ENCODE results near the gene RLN1. TPM values are rescaled to one million over a fixed set of nuclear protein-coding genes. Genes with fewer than 3 reads are reported as not detected.
"Not testable (repeated sequence)": the region's sequence is repeated elsewhere in the genome, so short reads cannot be mapped to it uniquely, and the experiment has no call there.

RLN1 gene
- polyA plus RNA-seq (ENCODE audit: insufficient read length): 0.52 TPM
- long read RNA-seq, donor 1, partial matches to known transcripts: 0 of 1 reads
- long read RNA-seq, donor 1, other reads (novel, unspliced or antisense): 0 of 1 reads
- long read RNA-seq, donor 2, partial matches to known transcripts: 0 of 1 reads
- long read RNA-seq, donor 2, other reads (novel, unspliced or antisense): 0 of 1 reads
- long read RNA-seq, donor 3: 0 reads
- long read RNA-seq, donor 4: 0 reads
- long read RNA-seq, donor 5: 0 reads
- long read RNA-seq, donor 6, partial matches to known transcripts: 0 of 2 reads
- long read RNA-seq, donor 6, other reads (novel, unspliced or antisense): 0 of 2 reads
- long read RNA-seq, donor 7, partial matches to known transcripts: 0 of 1 reads
- long read RNA-seq, donor 7, other reads (novel, unspliced or antisense): 0 of 1 reads
- long read RNA-seq, donor 8: 0 reads

DNA sequence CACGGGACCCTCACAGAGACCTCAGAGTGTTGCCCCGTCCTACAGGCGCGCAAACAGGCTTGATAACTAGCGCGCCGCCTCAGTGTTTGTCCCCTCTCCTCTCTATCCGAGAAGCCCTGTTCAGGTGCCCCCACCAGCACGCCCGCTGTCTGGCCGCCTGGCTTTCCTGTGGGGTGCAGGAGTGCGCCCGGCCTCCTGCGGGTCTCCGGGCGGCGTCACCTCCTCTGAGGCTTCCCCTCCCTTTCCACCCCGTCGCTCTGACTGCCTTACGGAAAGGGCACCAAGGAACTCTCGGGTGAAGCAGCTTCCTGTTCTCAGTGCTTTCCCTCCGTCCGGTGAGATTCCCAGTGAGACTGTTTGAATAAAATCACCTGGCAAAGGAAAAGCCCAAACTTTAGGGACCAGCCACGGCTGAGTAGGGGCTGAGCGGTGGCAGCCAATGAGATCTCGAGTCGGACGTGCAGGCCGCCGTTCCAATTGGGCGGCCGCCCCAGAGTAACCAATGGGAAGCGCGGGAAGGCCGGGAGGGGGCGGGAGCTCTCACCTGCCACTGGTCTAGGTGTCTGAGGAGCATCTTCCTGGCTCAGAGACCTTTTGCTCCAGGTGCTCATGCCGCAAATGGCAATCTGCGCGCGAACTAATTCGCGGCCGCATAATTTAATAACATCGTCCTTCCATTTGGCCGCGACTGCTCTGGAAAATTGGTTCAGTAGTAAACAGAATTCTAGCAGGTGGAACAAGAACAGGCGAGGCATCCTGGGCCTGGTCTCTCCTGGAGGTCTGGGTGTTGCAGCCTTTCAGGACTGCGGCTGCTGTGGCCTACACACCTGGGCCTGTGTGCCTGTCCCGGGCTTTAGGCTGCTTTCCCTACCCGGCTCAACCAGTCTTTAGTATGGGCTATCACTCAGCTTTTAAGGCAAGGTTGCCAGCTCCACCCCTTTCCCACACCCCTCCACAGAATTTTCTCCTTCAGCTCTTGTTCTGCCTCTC lies at the start of gene RLN1:
TSS of gene RLN1 (minus strand) at position 885 of the 990 bp plus-strand sequence. CDS start at position 755, 130 bp downstream.
- peak; percentile 3 for DNase-seq

- DNase-seq: no peak
Observed at GRCh38 chr9:5389109-5389732, 49.5 kb upstream of the RLN1 start.

DNA sequence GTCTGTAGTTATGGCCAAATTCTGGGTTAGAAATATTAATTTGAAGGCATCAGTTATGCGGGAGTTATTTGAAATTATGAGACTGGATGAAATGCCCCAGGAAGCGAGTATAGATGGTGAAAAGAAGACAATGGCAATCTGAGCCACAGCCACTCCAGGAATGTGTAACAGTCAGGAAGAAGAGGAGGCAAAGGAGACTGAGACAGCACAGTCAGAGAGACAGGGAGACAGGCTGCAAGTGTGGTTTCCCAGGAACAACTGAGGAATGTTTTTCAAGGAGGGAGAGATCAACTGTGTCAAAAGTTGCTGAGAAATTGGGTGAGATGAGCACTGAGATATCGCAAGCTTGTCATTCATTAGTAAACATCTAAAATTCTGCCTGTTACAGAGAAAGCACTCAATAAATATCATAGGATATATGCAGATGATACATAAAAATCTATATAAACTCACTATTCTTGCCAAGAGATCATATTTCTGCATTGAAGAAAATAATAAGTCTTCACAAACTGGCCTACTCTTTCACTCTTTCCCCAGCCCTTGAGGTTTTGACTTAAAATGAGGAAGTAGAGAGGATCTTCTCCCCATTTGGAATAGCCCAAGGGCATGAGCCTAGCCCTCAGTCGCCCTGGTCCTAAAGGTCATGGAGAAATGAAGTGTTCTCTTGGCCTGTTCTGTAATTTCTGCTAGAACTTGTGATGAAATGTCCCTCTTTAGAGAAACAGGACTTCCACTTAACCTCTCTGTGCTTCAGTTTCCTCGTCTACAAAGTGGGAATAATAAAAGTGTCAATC lies 48.5 kb upstream of the RLN1 start:
- DNase-seq: no peak

GRCh38 chr9:5384436-5384835 lies 44.8 kb upstream of the RLN1 start:
- DNase-seq: no peak

DNA sequence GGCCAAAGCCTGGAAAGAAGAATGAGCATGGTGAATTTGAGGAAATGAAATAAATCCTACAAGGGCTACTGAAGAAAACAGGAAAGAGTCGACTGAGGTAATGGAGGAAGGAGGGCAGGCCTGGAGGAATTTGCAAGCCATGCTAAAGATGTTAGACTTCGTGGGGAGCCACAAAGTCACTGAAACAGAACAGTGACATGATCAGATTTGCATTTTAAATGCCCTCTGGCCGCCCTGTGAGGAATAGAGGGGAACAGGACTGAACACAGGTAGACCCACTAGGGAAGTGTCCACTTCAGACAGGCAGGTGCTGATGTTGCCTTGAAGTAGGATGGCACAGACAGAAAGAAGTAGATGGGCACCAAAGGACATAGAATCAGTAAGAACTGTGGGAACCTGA lies 42.8 kb upstream of the RLN1 start:
- DNase-seq: no peak

DNA sequence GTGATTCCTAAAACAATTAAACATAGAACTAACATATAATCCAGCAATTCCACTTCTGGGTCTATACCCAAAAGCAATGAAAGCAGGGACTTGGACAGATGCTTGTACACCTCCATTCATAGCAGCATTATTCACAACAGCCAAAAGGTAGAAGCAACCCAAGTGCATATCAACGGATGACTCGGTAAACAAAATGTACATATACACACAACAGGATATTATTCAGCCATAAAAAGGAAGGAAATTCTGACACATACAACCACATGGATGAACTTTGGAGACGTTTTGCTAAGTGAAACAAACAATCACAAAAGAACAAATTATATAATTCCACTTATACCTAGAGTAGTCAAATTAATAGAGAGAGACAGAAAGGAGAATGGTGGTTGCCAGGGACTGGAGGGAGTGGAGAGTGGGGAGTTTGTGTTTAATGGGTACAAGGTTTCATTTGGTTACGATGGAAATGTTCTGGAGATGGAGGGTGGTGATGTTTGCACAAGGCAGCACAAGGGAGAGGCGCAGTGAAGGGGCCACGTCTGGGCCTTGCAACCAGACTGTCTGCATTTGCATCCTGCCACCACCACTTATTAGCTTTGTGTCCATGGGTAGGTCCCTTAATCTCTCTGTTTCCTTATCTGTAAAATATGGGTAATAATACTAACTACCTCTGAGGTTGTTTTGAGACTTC lies 36.3 kb upstream of the RLN1 start:
- no peak for DNase-seq

DNA sequence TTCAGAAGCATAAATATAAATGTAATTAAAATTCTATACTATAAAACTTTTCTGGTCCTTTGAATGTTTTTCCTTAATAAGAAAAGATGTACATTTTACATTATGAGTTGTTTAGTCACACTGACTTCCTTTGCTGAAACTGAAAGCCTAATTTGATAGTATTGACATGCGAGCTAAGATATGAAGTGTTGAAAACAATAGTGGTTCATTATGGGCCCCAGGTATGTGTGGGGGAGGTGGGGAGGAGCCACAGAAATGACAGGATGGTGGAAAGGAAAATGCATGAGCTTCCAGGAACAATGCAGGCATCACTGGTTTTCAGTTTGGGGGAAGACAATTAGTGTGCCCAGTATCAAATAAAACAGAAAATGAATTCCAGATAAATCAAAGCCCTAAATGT lies 35.4 kb upstream of the RLN1 start:
- DNase-seq: no peak

- no peak for DNase-seq
Observed at GRCh38 chr9:5364294-5365024, 24.8 kb upstream of the RLN1 start.

DNA sequence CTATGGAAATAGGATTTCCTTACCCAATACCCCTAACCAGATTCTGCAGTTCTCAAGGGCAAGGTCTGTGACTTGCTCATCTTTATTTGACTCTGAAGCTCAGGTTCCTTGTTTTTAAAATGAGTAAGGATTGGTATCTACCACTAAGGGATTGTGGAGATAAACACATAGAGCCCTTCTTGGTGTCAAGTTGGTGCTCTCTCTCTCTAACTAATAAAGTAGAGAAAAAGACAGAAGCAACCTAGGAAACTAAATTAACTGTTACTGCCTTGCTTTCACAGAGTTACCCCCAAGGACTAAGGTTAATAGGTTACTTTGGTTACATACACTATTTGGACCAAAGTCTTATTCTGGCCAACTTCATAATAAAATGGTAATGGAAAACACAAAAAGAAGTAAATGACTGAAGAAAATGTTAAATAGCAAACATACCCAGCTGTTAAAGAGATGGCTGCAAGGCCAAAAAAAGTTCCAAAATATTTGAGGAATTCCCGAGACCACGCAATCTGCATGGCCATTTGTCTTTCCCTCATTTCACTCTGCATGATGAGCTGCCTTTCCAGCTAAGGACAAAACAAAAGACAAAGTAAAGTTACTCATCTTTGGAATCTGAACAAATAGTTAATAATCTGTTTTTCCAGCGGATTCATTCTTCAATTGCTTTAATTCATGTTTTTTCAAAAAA lies 21.8 kb upstream of the RLN1 start:
- DNase-seq: no peak

DNA sequence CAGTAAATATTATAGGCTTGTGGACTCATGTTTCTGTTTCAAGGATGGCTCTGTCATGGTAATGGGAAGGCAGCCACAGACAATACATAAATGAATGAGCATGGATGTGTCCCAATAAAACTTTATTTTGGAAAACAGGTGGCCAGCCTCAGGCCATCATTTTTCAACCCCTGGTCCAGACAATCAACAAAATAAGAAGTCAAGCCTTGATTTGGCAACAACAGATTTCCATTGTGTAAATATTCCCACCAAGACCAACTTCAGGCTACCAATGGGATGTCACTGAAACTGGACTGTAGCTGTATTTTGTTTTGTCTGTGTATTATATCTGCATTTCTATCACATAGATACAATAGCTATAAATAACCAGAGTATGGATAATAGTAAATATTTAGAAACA lies 20.7 kb upstream of the RLN1 start:
- no peak for DNase-seq

- no peak for DNase-seq
Observed at GRCh38 chr9:5357431-5358105, 17.9 kb upstream of the RLN1 start.

DNA sequence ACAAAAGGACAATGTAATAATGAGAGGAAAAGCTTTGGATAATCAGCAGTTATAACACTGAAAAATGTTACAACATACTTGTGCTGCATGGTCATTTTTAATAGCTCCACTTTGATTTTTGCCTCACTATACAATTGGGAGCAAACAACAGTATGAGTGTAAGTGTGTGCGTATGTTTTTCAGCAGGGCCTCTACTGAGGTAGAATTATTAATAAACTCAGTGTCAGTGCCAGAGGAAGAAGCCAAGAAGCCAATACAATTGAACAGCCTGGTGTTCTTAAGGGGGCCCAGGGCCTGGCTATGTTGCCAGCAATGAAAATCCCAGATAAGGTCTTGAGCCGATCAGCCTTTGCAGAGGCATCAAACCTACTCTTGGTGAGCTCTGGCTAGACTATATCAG lies 16.1 kb upstream of the RLN1 start:
- DNase-seq: no peak

DNA sequence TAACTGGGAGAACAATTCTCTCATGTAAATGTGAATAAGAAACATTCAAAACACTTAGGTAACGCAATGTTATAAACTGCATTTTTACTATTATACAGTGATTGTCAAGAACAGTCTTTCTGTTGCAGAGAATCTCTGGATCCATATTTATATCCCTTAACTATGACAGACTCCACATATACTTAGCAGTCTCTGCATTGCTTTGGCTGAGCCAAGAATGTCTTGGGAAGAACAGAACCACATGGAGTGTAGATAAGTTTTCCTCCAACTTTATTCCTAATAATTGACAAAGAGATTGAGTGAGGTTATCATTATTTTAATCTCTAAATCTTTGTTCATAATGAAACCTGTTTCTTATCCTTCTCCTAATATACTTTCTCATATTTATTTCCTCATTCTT lies 15.6 kb upstream of the RLN1 start:
- no peak for DNase-seq

DNA sequence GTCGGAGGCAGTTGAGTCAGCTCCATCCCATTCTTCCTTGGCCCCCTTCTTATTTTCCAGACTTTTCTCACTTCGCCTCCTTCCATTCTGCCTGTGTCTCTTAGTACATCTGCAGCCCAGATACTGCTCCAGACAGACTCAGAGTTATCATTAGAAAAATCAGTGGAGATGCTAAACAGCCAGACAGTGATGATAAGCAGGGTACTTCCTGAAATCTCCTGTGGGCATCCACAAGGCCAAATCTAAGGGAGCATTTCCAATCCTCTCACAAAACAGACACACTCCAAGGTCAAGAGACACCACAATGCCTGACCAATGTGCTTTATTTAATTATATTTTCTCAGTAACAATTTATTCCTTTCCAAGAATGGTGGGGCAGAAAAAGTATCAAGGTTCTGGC lies 14.5 kb upstream of the RLN1 start:
- DNase-seq: no peak

- DNase-seq: no peak
Observed at GRCh38 chr9:5352637-5353248, 13.1 kb upstream of the RLN1 start.

DNA sequence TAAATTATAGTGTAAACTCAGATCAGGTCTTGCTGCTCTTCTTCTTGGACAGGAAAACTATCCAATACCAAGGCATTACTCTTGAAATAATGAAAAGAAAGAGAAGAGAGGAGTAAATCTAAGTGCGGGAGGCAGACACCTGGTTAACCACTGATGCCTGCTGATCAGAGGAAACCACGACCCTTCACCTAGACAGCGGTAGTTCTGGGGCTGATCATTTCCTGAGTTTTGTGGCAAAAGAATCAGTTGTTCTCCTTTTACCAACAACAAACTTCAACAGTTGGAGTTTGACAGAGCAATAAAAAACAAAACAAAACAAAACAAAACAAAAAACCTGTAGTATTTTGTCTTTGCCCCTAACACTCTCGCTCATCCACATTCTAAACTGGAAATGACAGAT lies 3.0 kb downstream of the RLN1 start:
- no peak for DNase-seq

DNA sequence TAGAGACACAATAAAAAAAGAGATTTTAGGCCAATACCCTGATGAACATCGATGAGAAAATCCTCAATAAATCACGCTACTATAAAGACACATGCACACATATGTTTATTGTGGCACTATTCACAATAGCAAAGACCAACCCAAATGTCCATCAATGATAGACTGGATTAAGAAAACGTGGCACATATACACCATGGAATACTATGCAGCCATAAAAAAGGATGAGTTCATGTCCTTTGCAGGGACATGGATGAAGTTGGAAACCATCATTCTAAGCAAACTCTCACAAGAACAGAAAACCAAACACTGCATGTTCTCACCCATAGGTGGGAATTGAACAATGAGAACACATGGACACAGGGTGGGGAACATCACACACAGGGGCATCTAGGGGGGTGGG lies 8.4 kb downstream of the RLN1 start:
- not testable (repeated sequence) for DNase-seq

- DNase-seq: no peak
Observed at GRCh38 chr9:5326893-5327548, 12.7 kb downstream of the RLN1 start.
